Lower leg skin (tissue), 3 donors: ENCODE results near the gene FHL2.

Experiments used
- POLR2A ChIP-seq, 2 donors: fragments of 450-650 bp; IDR thresholded peaks; one replicate each; pipeline ENCODE4 v1.6.1; 2016 to 2017; ENCODE audit warnings: antibody characterized with exemption in 2 of 2, mild to moderate bottlenecking in 1 of 2, moderate library complexity in 1 of 2
- TF ChIP-seq, protein P1 (sequence below), 3 donors: fragments of 450-650 bp; IDR thresholded peaks; one replicate each; pipeline ENCODE4 v1.5.1; 2016; ENCODE audit warnings: antibody characterized with exemption in 3 of 3, mild to moderate bottlenecking in 3 of 3, moderate library complexity in 2 of 3

DNA sequence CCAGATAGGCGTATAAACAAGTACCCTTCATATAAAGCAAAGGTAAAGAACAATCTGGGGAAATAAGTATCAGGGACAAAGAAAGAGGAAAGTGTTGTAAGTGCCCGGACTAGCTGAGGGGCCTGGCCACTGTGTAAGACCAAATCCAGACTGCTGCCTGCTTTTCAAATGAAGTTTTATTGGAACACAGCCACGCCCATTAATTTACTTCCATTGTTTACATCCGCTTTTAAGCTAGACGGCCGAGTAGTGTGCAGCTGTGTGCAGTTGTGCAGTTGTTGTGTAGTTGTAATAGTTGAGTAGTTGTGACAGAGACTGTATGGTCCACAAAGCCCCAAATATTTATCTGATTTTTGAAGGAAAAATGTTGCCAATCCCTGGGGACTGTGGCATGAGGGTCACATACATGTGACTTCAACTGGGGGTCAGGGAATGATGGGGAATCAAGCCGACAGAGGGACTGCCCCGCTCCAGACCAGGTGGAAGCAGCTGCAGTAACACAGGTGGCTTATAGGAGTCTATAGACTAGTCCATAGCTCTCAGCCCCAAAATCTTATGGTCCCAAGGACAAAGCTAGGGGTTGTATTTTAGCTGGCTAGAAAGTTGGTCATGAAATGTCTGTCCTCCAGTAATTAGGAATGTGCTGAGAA, 30.0 kb downstream of the FHL2 start:
- TF ChIP-seq, protein P1, sequence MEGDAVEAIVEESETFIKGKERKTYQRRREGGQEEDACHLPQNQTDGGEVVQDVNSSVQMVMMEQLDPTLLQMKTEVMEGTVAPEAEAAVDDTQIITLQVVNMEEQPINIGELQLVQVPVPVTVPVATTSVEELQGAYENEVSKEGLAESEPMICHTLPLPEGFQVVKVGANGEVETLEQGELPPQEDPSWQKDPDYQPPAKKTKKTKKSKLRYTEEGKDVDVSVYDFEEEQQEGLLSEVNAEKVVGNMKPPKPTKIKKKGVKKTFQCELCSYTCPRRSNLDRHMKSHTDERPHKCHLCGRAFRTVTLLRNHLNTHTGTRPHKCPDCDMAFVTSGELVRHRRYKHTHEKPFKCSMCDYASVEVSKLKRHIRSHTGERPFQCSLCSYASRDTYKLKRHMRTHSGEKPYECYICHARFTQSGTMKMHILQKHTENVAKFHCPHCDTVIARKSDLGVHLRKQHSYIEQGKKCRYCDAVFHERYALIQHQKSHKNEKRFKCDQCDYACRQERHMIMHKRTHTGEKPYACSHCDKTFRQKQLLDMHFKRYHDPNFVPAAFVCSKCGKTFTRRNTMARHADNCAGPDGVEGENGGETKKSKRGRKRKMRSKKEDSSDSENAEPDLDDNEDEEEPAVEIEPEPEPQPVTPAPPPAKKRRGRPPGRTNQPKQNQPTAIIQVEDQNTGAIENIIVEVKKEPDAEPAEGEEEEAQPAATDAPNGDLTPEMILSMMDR (IDR thresholded peaks at IDR 0.05), result no peak
- TF ChIP-seq POLR2A (IDR thresholded peaks at IDR 0.05), result no peak
